ENCODE measurements around the gene KATNAL2.

- no peak for TF ChIP-seq CTCF (IDR thresholded peaks at IDR 0.05)
- no peak for TF ChIP-seq POLR2AphosphoS5 (IDR thresholded peaks at IDR 0.05; ENCODE audit: low read depth, low read length)
- no peak for TF ChIP-seq FOSL2 (IDR thresholded peaks at IDR 0.05; ENCODE audit: borderline replicate concordance, low read depth)
- no peak for TF ChIP-seq IRF3 (IDR thresholded peaks at IDR 0.05; ENCODE audit: low read depth, low read length)
- TF ChIP-seq RCOR1 (IDR thresholded peaks at IDR 0.05; ENCODE audit: low read length): no peak
- TF ChIP-seq YY1 (IDR thresholded peaks at IDR 0.05; ENCODE audit: low read depth): no peak
- TF ChIP-seq ZBTB33 (IDR thresholded peaks at IDR 0.05; ENCODE audit: borderline replicate concordance, low read depth): no peak
Observed at GRCh38 chr18:46916551-46917107, 773 bp upstream of the KATNAL2 start.
